DOHH2 (cell line): ENCODE measurements around the gene LSS.

ENCODE experiments used
- H3F3A ChIP-seq: fragments of 200-600 bp; sonication (generic), shearing (Covaris generic); 2 replicates; pipeline ENCODE4 v1.6.0; 2016; ENCODE audit warnings: antibody characterized with exemption, mild to moderate bottlenecking; ENCODE audit not compliant: control insufficient read depth, insufficient read depth
- H3K27ac ChIP-seq: fragments of 200-600 bp; sonication (generic); 2 replicates; pipeline ENCODE4 v1.5.1; 2014; ENCODE audit warnings: low read depth, mild to moderate bottlenecking, low read length, moderate library complexity
- H3K27me3 ChIP-seq: fragments of 200-600 bp; sonication (generic); 2 replicates; pipeline ENCODE4 v1.6.1; 2014; ENCODE audit warnings: mild to moderate bottlenecking, low read length, mixed read lengths; ENCODE audit not compliant: control insufficient read depth
- H3K36me3 ChIP-seq: fragments of 200-600 bp; sonication (generic); 2 replicates; pipeline ENCODE4 v1.6.1; 2014; ENCODE audit warnings: mild to moderate bottlenecking, low read length, moderate library complexity, mixed read lengths; ENCODE audit not compliant: control insufficient read depth
- H3K4me1 ChIP-seq: fragments of 200-600 bp; sonication (generic); 2 replicates; pipeline ENCODE4 v1.6.1; 2014; ENCODE audit warnings: mild to moderate bottlenecking, low read length, mixed read lengths; ENCODE audit not compliant: control insufficient read depth
- H3K4me2 ChIP-seq: fragments of 200-600 bp; sonication (generic); 2 replicates; pipeline ENCODE4 v1.6.0; 2014; ENCODE audit warnings: mild to moderate bottlenecking, low read length, moderate library complexity
- H3K4me3 ChIP-seq: fragments of 200-600 bp; sonication (generic); 2 replicates; pipeline ENCODE4 v1.5.1; 2014; ENCODE audit warnings: mild to moderate bottlenecking, low read length, mixed read lengths
- H3K79me2 ChIP-seq: fragments of 200-600 bp; sonication (generic); 2 replicates; pipeline ENCODE4 v1.6.1; 2014; ENCODE audit warnings: mild to moderate bottlenecking, low read length, mixed read lengths; ENCODE audit not compliant: control insufficient read depth
- H3K9me2 ChIP-seq: fragments of 200-600 bp; sonication (generic); replicated peaks from 2 replicates; pipeline ENCODE4 v1.6.1; 2014; ENCODE audit warnings: mild to moderate bottlenecking, low read length, mixed read lengths; ENCODE audit not compliant: control insufficient read depth
- H3K9me3 ChIP-seq: fragments of 200-600 bp; sonication (generic); 2 replicates; pipeline ENCODE4 v1.6.1; 2014; ENCODE audit warnings: antibody characterized with exemption, low read length, mixed read lengths; ENCODE audit not compliant: control insufficient read depth, insufficient read depth
- H4K20me1 ChIP-seq: fragments of 200-600 bp; sonication (generic); 2 replicates; pipeline ENCODE4 v1.6.0; 2014; ENCODE audit warnings: low read depth, mild to moderate bottlenecking, antibody characterized with exemption, low read length, moderate library complexity; ENCODE audit not compliant: control insufficient read depth, insufficient read depth
- EZH2phosphoT487 ChIP-seq: fragments of 200-600 bp; sonication (generic); IDR thresholded peaks from 2 replicates; pipeline ENCODE4 v1.6.1; 2017; ENCODE audit warnings: borderline replicate concordance, mild to moderate bottlenecking, antibody characterized with exemption, low read length, moderate library complexity, mixed read lengths
- TF ChIP-seq, protein P1 (sequence below): fragments of 200-600 bp; sonication (generic); IDR thresholded peaks from one replicate; pipeline ENCODE4 v1.5.1; 2014; ENCODE audit warnings: antibody characterized with exemption, mild to moderate bottlenecking, low read depth, low read length; ENCODE audit not compliant: poor library complexity, severe bottlenecking

LSS gene

DNA sequence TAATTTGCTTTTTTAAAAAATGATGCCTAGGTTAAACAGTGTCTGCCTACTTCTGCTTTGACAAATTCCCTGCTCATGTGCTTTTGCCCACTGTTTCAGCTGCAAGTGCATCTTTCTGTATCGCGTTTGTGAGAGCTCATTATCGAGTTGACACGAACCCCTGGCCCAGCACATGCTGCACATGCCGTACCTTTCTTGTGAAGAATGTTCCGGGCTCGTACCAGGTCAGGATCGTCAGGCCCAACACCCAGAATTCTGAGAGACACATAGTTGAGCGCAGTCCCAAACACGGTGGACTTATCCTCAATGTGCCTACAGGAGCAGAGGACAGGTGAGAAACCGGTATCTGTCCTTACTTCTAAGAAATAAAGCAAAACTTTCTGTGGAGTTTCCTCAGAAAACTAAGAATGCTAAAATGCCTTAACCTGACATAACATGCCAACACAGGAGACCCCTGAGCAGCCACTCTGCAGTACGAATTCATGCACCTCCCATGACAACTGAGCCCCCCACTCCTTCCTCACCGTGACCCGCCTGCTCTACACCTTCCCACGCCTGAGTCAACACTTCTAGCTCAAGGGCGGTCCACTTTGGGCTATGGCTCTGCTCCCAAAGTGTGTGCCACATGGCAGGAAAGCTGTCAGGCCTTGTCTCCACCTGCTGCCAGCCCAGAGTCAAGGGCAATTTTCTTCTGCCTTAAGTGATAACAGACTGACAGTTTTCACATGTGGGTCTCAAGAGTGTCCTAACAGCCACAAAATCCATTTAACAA lies 6.7 kb downstream of the LSS start:
- no peak for TF ChIP-seq EZH2phosphoT487
- TF ChIP-seq, protein P1, sequence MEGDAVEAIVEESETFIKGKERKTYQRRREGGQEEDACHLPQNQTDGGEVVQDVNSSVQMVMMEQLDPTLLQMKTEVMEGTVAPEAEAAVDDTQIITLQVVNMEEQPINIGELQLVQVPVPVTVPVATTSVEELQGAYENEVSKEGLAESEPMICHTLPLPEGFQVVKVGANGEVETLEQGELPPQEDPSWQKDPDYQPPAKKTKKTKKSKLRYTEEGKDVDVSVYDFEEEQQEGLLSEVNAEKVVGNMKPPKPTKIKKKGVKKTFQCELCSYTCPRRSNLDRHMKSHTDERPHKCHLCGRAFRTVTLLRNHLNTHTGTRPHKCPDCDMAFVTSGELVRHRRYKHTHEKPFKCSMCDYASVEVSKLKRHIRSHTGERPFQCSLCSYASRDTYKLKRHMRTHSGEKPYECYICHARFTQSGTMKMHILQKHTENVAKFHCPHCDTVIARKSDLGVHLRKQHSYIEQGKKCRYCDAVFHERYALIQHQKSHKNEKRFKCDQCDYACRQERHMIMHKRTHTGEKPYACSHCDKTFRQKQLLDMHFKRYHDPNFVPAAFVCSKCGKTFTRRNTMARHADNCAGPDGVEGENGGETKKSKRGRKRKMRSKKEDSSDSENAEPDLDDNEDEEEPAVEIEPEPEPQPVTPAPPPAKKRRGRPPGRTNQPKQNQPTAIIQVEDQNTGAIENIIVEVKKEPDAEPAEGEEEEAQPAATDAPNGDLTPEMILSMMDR, result no peak
- no peak overlapping the region for H3K27ac ChIP-seq
- no peak overlapping the region for H3K4me2 ChIP-seq
- no peaks in the 10 kb centered on the region for H3K9me2 ChIP-seq
- H3K9me3 ChIP-seq, result no peaks in the 10 kb centered on the region
- H3K4me3 ChIP-seq, result no peak overlapping the region
- no peaks in the 10 kb centered on the region for H3K27me3 ChIP-seq
- H3F3A ChIP-seq, result no peaks in the 10 kb centered on the region
- H3K36me3 ChIP-seq, result peaks cover 71% of the 10 kb centered on the region
- H3K4me1 ChIP-seq, result peaks cover 12% of the 10 kb centered on the region
- H4K20me1 ChIP-seq, result peaks cover 14% of the 10 kb centered on the region
- peaks cover 71% of the 10 kb centered on the region for H3K79me2 ChIP-seq

DNA sequence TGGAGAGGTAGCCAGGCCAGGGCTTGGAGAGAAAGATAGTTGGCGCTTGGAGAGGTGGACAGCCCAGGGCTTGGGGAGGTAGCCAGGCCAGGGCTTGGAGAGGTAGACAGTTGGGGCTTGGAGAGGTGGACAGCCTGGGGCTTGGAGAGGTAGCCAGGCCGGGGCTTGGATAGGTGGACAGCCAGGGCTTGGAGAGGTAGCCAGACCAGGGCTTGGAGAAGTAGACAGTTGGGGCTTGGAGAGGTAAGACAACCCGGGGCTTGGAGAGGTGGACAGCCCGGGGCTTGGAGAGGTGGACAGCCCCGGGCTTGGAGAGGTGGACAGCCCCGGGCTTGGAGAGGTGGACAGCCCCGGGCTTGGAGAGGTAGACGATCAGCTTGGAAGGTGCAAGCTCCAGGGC lies 7.7 kb downstream of the LSS start:
- peaks cover 61% of the 10 kb centered on the region for H3K79me2 ChIP-seq

DNA sequence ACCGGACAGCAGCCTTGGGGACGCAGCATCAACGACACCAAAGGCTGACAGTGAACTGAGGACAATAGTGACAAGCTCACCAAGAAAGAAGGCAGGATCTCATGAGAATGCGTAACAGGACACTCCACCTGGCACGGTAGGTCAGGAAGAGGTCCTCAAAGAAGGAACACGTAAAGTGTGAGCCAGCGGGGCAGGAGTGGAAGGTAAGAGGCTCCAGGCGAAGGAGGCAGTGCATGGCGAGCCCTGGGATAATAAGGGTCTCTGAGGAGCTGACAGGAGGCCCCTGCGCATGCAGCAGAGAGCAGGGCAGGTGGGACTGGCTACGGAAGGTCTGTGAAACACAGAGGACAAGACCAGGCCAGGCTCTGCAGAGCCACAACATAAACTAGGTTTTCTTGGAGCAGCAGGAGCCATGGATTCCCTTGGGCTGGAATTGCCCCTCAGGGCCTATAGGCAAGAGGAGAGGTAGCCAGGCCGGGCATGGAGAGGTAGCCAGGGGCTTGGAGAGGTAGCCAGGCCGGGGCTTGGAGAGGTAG lies 8.2 kb downstream of the LSS start:
- no peak overlapping the region for H3K4me3 ChIP-seq
- H3K4me1 ChIP-seq, result no peaks in the 10 kb centered on the region
- peaks cover 73% of the 10 kb centered on the region for H3K36me3 ChIP-seq
- H3K79me2 ChIP-seq, result peaks cover 56% of the 10 kb centered on the region
- no peaks in the 10 kb centered on the region for H3F3A ChIP-seq
- TF ChIP-seq, protein P1, result no peak
- no peak for TF ChIP-seq EZH2phosphoT487
- H4K20me1 ChIP-seq, result peaks cover 5% of the 10 kb centered on the region; the same call in 1 of the 2 replicates
- H3K4me2 ChIP-seq, result no peak overlapping the region
- no peak overlapping the region for H3K27ac ChIP-seq
- no peaks in the 10 kb centered on the region for H3K9me2 ChIP-seq
- no peaks in the 10 kb centered on the region for H3K9me3 ChIP-seq
- H3K27me3 ChIP-seq, result no peaks in the 10 kb centered on the region

More for the DNA sequence above, 7.7 kb downstream of the LSS start:
- no peak for TF ChIP-seq EZH2phosphoT487
- TF ChIP-seq, protein P1, result no peak
- no peak overlapping the region for H3K4me2 ChIP-seq
- peaks cover 2% of the 10 kb centered on the region for H3K4me1 ChIP-seq
- H3K9me2 ChIP-seq, result no peaks in the 10 kb centered on the region
- peaks cover 5% of the 10 kb centered on the region; the same call in 1 of the 2 replicates for H4K20me1 ChIP-seq
- H3K27me3 ChIP-seq, result no peaks in the 10 kb centered on the region
- H3K36me3 ChIP-seq, result peaks cover 71% of the 10 kb centered on the region
- H3K27ac ChIP-seq, result no peak overlapping the region
- H3K4me3 ChIP-seq, result no peak overlapping the region
- H3F3A ChIP-seq, result no peaks in the 10 kb centered on the region
- H3K9me3 ChIP-seq, result no peaks in the 10 kb centered on the region
